Prostate gland (tissue), 2 donors: Measurements from ENCODE around the gene ZNF215.
"Not testable (repeated sequence)": the region's sequence is repeated elsewhere in the genome, so short reads cannot be mapped to it uniquely, and the experiment has no call there.

ENCODE experiments used
- CTCF ChIP-seq, 4 experiments: fragments of 200-600 bp in 2 of 4; fragments of 450-650 bp in 2 of 4; sonication (generic) in 2 of 4; IDR thresholded peaks; 1 replicate in 3 of 4; 2 replicates in 1 of 4; pipeline ENCODE4 v1.5.1; 2016 to 2019; ENCODE audit warnings: antibody characterized with exemption in 4 of 4, mild to moderate bottlenecking in 2 of 4, moderate library complexity in 2 of 4
- POLR2A ChIP-seq: fragments of 450-650 bp; IDR thresholded peaks from one replicate; pipeline ENCODE4 v1.6.1; 2016; ENCODE audit warnings: antibody characterized with exemption, mild to moderate bottlenecking
- POLR2AphosphoS5 ChIP-seq: sonication (generic); formaldehyde crosslinking; IDR thresholded peaks from one replicate; pipeline ENCODE4 v1.6.1; 2017; ENCODE audit warnings: antibody characterized with exemption

GRCh38 chr11:6969854-6970253, 43.6 kb downstream of the ZNF215 start:
- not testable (repeated sequence) for TF ChIP-seq CTCF (IDR thresholded peaks at IDR 0.05); POLR2AphosphoS5; POLR2A
